Epithelial cell of esophagus (primary cell): ENCODE data around the gene SMIM13.

Experiments used
- DNase-seq: peaks from one replicate; pipeline ENCODE4 v3.0.0; 2010; ENCODE audit warnings: low read depth
- H3K4me3 ChIP-seq: 2 replicates; pipeline ENCODE4 v1.5.1; 2011; ENCODE audit warnings: mild to moderate bottlenecking, low read length, control low read depth
- CTCF ChIP-seq: IDR thresholded peaks from 2 replicates; pipeline ENCODE4 v1.5.1; 2011; ENCODE audit warnings: low read depth, mild to moderate bottlenecking, low read length, control low read depth, inconsistent platforms; ENCODE audit not compliant: insufficient read depth; ENCODE audit errors: missing control alignments

Gene SMIM13

DNA sequence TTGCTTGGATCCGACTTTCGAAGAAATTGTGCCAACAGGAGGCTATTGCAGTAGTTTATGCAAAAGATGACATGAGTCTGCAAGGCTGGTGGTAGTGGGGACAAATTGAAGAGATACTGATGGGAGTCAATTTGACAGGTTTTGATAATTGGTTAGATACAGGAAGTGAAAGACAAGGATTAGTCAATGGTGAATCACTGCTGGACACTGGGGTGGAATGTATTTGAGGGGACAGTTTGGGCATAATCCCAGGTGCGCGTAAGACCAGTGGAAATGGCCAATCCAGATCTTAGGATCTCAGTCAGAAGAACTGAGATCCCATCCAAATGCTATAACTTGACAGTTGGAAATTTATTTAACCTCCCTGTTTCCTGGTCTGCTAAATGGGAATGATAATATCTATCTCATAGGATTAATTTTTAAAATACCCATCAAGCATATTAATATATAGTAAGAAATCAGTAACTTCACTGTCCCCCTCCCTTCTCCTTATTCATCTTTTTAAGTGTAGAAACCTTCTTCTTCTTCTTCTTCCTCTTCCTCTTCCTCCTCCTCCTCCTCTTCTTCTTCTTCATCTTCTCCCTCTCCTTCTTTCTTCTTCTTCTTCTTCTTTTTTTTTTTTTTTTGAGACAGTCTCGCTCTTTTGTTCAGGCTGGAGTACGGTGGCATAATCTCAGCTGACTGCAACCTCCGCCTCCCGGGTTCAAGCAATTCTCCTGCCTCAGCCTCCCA, 48.8 kb downstream of the SMIM13 start:
- TF ChIP-seq CTCF = no peak
- DNase-seq = peak; percentile 4
- no peak overlapping the region for H3K4me3 ChIP-seq

DNA sequence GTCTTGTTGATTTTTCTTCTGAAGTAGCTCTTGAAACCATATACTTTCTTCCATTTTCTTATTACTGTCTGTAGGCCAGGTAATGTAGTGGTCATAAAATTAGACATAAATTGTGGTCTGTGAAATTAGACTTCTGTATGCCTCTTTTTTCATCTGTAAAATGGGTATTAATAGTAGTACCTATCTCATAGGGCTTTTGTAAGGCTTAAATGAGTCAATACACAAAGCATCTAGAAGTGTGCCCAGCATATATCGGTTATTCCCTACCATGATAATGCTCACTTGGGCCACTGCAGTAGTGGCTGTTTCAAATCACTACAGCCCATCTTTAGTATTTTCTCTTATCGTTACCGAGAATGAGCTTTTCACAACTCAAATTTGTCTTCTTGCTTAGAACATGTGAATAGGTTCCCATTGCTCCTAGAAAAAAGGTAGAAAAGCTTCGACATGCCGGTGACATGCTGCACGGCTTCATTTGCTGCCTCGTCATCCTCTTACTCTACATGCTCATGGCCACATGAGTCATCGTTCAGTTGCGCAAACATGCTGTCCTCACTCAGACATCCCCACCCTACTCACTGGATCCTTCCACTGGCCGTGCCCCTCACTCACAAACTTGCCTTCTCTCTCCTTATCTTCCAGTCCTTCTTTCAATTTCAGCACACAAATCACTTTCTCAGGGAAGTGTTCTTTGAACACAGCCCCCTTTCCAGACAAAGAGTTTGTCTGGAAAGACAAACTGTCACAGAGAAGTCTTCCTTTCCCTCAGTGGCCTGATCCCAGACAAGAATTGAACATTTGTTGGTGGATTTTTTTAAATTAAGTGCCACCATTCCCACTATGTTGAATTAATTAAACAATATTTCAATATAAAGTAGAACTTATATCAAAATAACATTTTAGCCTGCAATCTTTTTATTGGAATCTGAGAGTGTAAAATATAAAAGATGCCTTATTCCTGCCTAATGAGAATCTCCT, 50.0 kb downstream of the SMIM13 start:
- no peak overlapping the region for H3K4me3 ChIP-seq
- no peak for TF ChIP-seq CTCF
- DNase-seq = peak; percentile 99

DNA sequence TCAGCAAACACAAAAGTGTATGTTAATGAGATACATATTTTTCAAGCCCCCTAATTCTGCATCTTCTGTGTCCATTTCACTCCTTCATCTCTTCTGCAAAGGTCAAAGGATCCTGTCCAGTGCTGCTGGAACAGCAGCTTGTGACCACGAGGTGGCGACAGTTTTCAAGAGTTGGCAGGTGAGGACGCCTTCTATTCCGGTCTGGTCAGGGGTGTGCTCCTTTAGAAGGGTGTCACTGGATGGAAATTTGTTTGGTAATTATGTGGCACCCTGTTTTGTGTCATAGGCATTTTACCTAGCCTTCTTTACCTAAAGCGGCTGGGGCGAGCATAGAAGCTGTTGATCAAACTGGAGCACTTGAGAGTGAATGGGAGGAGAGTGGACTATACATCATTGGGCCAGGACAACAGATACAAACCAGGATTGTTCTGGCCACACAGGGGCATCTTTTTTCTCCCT, 50.8 kb downstream of the SMIM13 start:
- DNase-seq = peak; percentile 85
- TF ChIP-seq CTCF = peak; percentile 99
- H3K4me3 ChIP-seq = no peak overlapping the region

DNA sequence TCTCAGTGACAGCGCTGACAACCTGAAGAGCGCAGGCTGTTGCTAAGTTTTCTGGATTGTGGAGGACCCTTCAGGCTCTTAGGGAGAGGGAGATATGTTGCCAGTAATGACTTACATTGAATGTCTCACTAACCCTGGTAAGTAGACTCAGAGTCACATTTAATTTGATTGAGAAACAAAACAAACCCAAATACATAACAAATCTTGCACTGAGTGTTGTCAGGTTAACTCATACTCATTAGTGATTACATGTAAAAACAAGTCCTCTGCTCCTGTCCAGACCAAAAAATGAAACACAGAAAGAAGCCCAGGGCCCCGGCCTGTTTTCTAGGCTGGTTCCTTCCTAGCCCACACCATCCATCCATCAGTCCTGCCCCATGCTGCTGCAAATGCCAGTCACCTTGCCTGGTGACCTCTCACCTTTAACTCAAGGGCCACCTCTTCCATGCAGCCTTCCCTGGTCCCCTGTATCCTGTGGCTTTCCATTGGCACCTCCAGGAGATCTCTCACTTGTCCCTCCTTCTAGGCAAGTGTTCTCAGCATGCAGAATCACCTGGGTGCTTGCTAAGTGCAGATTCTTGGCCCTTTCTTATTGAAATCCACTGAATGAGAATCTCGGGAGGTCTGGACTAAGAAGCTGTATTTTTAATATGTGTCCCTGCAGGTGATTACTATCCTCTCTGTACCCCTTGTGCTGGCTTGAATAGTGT, 52.6 kb downstream of the SMIM13 start:
- H3K4me3 ChIP-seq = no peak overlapping the region
- TF ChIP-seq CTCF = no peak
- peak; percentile 73 for DNase-seq

DNA sequence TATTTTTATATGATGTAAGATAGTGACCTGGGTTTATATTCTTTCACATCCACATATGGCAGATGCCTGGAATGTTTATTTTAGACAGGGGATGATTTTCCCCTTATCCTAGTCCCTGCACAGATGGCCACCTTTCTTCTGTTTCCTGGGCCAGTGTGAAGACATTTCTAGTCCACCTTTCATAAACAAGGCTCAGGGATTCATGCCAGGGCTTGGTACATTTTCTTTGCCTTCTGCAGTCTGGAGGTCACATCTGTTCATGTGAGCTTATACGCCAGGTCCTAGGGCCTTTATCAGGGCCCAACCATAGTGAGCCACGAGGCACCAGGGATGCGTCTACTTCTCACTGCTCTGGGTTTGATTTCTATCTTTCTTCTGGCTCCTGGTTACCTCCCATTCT, 55.9 kb downstream of the SMIM13 start:
- no peak overlapping the region for H3K4me3 ChIP-seq
- no peak for TF ChIP-seq CTCF
- no peak for DNase-seq

DNA sequence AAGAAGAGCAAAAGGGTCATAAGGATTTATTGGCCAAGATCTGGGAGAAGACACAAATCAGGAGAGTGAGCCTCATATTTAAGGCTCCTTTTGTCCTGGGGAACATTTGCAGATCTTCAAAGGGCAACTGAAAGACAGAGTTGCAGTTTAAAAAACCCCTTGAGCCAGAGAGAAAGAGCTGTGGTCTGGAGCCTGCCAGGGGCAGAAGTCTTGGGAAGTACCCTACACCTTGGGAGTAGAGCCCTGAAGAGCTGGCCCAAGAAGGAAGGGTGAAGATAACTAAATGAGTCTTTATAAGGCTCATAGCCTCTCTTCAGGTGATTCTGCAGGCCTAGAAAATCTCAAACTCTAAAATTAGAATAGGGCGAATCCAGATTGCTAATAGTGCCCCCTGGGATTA, 57.9 kb downstream of the SMIM13 start:
- no peak for DNase-seq
- TF ChIP-seq CTCF = no peak

More for the DNA sequence above, 57.9 kb downstream of the SMIM13 start:
- H3K4me3 ChIP-seq = no peak overlapping the region
